ENCODE results near the gene CNTN6.

Gene CNTN6

GRCh38 chr3:1356101-1356500 is 263.3 kb downstream of the CNTN6 start:
- H3K4me2 ChIP-seq (ENCODE audit: low read depth, low read length, poor library complexity, severe bottlenecking), result no peak overlapping the region
- H3K79me2 ChIP-seq (ENCODE audit: insufficient read depth, low read length), result no peaks in the 10 kb centered on the region
- TF ChIP-seq EZH2phosphoT487 (IDR thresholded peaks at IDR 0.05; ENCODE audit: borderline replicate concordance) (no peak), CTCF (conservative IDR thresholded peaks at IDR 0.05; ENCODE audit: low read length) (no peak)
- H3K36me3 ChIP-seq (ENCODE audit: insufficient read depth, low read length), result no peaks in the 10 kb centered on the region
- H2AFZ ChIP-seq (ENCODE audit: low read length), result no peak overlapping the region
- no peaks in the 10 kb centered on the region for H4K20me1 ChIP-seq (ENCODE audit: insufficient read depth, low read length, poor library complexity, severe bottlenecking)
- H3K9me3 ChIP-seq (ENCODE audit: insufficient read depth, low read depth, low read length), result no peaks in the 10 kb centered on the region
- no peak overlapping the region for H3K9ac ChIP-seq (ENCODE audit: low read depth, low read length, poor library complexity, severe bottlenecking)
- no peaks in the 10 kb centered on the region for H3K4me1 ChIP-seq (ENCODE audit: insufficient read depth, low read length, poor library complexity, severe bottlenecking)
- H3K9me2 ChIP-seq (replicated peaks; ENCODE audit: low read depth, low read length), result no peaks in the 10 kb centered on the region
- H3K27me3 ChIP-seq (ENCODE audit: insufficient read depth, low read length, poor library complexity, severe bottlenecking), result no peaks in the 10 kb centered on the region
- H3F3A ChIP-seq (ENCODE audit: low read depth), result no peaks in the 10 kb centered on the region
- no peak overlapping the region for H3K4me3 ChIP-seq (ENCODE audit: low read length, poor library complexity, severe bottlenecking)

GRCh38 chr3:1365528-1365927 is 272.7 kb downstream of the CNTN6 start:
- Histone ChIP-seq H3K27me3 (ENCODE audit: insufficient read depth, low read length, poor library complexity, severe bottlenecking) (no peaks in the 10 kb centered on the region), H3K9me2 (replicated peaks; ENCODE audit: low read depth, low read length) (no peaks in the 10 kb centered on the region), H3K9me3 (ENCODE audit: insufficient read depth, low read depth, low read length) (no peaks in the 10 kb centered on the region; the same call in 1 of the 2 replicates), H3K79me2 (ENCODE audit: insufficient read depth, low read length) (no peaks in the 10 kb centered on the region), H3K9ac (ENCODE audit: low read depth, low read length, poor library complexity, severe bottlenecking) (no peak overlapping the region), H3K4me1 (ENCODE audit: insufficient read depth, low read length, poor library complexity, severe bottlenecking) (no peaks in the 10 kb centered on the region), H3K4me3 (ENCODE audit: low read length, poor library complexity, severe bottlenecking) (no peak overlapping the region), H3K4me2 (ENCODE audit: low read depth, low read length, poor library complexity, severe bottlenecking) (no peak overlapping the region), H2AFZ (ENCODE audit: low read length) (no peak overlapping the region), H4K20me1 (ENCODE audit: insufficient read depth, low read length, poor library complexity, severe bottlenecking) (no peaks in the 10 kb centered on the region), H3K36me3 (ENCODE audit: insufficient read depth, low read length) (no peaks in the 10 kb centered on the region), H3F3A (ENCODE audit: low read depth) (no peaks in the 10 kb centered on the region)
- TF ChIP-seq CTCF (conservative IDR thresholded peaks at IDR 0.05; ENCODE audit: low read length) (no peak), EZH2phosphoT487 (IDR thresholded peaks at IDR 0.05; ENCODE audit: borderline replicate concordance) (no peak)

GRCh38 chr3:1374471-1374870 is 281.6 kb downstream of the CNTN6 start:
- Histone ChIP-seq H3K9ac (ENCODE audit: low read depth, low read length, poor library complexity, severe bottlenecking) (no peak overlapping the region), H3K4me1 (ENCODE audit: insufficient read depth, low read length, poor library complexity, severe bottlenecking) (no peaks in the 10 kb centered on the region), H3K79me2 (ENCODE audit: insufficient read depth, low read length) (no peaks in the 10 kb centered on the region), H3F3A (ENCODE audit: low read depth) (no peaks in the 10 kb centered on the region), H3K36me3 (ENCODE audit: insufficient read depth, low read length) (no peaks in the 10 kb centered on the region), H3K4me3 (ENCODE audit: low read length, poor library complexity, severe bottlenecking) (no peak overlapping the region), H3K9me2 (replicated peaks; ENCODE audit: low read depth, low read length) (no peaks in the 10 kb centered on the region), H3K9me3 (ENCODE audit: insufficient read depth, low read depth, low read length) (no peaks in the 10 kb centered on the region; the same call in 1 of the 2 replicates), H3K4me2 (ENCODE audit: low read depth, low read length, poor library complexity, severe bottlenecking) (no peak overlapping the region), H3K27me3 (ENCODE audit: insufficient read depth, low read length, poor library complexity, severe bottlenecking) (no peaks in the 10 kb centered on the region), H4K20me1 (ENCODE audit: insufficient read depth, low read length, poor library complexity, severe bottlenecking) (no peaks in the 10 kb centered on the region), H2AFZ (ENCODE audit: low read length) (no peak overlapping the region)
- no peak for TF ChIP-seq EZH2phosphoT487 (IDR thresholded peaks at IDR 0.05; ENCODE audit: borderline replicate concordance)
- TF ChIP-seq CTCF (conservative IDR thresholded peaks at IDR 0.05; ENCODE audit: low read length), result no peak
